Memory B cell (primary cell): Measurements from ENCODE around the gene GET4.
A peak's percentile ranks its signal among the peaks of the same experiment; 100 is the strongest.

Experiments used
- ATAC-seq: fragments of 150-1000 bp; cut with Tn5 transposase; 2 replicates; pipeline ENCODE4 v1.10.0; 2021; ENCODE audit warnings: low read depth, mild to moderate bottlenecking, moderate library complexity
- DNase-seq, 2 donors: peaks; one replicate each; pipeline ENCODE4 v3.0.0; 2022; ENCODE audit warnings: low spot score in 2 of 2
- H3K27ac Mint-ChIP-seq: one replicate; pipeline ENCODE4 v1.8.0; 2022; ENCODE audit warnings: mild to moderate bottlenecking, moderate library complexity, mixed read lengths
- H3K27me3 Mint-ChIP-seq: one replicate; pipeline ENCODE4 v1.8.0; 2022; ENCODE audit warnings: mixed read lengths
- H3K36me3 Mint-ChIP-seq: one replicate; pipeline ENCODE4 v1.8.0; 2022; ENCODE audit warnings: mild to moderate bottlenecking, mixed read lengths
- H3K4me1 Mint-ChIP-seq: one replicate; pipeline ENCODE4 v1.8.0; 2022; ENCODE audit warnings: mixed read lengths
- H3K4me3 Mint-ChIP-seq: one replicate; pipeline ENCODE4 v1.8.0; 2022; ENCODE audit warnings: mild to moderate bottlenecking, moderate library complexity, mixed read lengths
- H3K9me3 Mint-ChIP-seq: one replicate; pipeline ENCODE4 v1.8.0; 2022; ENCODE audit warnings: mixed read lengths

Gene GET4

DNA sequence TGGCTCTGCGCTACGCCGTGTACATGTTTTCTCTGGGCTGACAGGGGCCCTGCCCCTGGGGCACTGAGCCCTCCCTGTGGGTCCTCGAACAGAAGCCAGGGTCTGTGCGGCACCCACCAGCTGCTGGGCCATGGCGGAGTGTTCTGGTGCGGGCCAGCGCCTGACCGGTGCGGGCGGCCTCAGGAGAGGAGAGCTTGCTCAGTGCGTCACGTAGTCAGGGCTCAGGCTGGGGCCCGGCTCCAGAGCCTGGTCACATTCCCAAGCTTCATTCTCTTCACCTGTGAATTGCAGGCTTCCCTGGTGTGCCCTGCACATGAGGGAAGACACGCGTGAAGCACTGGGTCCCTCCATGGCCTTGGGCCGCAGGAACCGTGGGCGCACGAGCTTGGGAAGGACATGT, 15.5 kb downstream of the GET4 start:
- DNase-seq (no peak), ATAC-seq (no peak)
- Mint-ChIP-seq H3K4me3 (no peak overlapping the region), H3K36me3 (peaks cover 30% of the 10 kb centered on the region), H3K27me3 (no peaks in the 10 kb centered on the region), H3K4me1 (peaks cover 8% of the 10 kb centered on the region), H3K9me3 (no peaks in the 10 kb centered on the region), H3K27ac (no peak overlapping the region)

DNA sequence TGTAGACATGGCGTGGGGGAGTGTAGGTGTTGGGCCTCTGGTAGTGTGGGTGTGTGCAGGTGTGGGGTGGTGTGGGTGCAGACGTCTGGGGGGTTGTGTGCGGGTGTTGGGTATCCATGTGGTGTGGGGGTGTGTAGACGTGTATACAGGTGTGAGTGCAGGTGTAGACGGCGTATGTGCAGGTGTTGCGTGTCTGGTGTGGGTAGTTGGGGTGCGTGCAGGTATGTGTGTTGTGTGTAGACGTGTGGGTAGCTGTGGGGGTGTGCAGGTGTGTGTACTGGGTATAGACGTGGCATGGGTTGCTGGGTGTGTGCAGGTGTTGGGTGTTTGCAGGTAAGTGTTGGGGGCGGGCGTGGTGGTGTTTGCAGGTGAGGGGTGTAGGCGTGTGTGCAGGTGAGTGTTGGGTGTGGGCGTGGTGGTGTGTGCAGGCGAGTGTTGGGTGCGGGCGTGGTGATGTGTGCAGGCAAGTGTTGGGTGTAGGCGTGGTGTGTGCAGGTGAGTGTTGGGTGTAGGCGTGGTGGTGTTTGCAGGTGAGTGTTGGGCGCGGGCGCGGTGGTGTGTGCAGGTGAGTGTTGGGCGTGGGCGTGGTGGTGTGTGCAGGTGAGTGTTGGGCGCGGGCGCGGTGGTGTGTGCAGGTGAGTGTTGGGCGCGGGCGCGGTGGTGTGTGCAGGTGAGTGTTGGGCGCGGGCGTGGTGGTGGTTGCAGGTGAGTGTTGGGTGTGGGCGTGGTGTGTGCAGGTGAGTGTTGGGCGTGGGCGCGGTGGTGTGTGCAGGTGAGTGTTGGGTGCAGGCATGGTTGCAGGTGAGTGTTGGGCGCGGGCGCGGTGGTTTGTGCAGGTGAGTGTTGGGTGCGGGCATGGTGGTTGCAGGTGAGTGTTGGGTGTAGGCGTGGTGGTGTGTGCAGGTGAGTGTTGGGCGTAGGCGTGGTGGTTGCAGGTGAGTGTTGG, 16.6 kb downstream of the GET4 start:
- Mint-ChIP-seq H3K36me3 (peaks cover 28% of the 10 kb centered on the region), H3K27me3 (no peaks in the 10 kb centered on the region), H3K27ac (peak overlapping the region; percentile 9), H3K4me1 (peaks cover 8% of the 10 kb centered on the region), H3K9me3 (no peaks in the 10 kb centered on the region), H3K4me3 (no peak overlapping the region)
- no peak for DNase-seq
- no peak for ATAC-seq

DNA sequence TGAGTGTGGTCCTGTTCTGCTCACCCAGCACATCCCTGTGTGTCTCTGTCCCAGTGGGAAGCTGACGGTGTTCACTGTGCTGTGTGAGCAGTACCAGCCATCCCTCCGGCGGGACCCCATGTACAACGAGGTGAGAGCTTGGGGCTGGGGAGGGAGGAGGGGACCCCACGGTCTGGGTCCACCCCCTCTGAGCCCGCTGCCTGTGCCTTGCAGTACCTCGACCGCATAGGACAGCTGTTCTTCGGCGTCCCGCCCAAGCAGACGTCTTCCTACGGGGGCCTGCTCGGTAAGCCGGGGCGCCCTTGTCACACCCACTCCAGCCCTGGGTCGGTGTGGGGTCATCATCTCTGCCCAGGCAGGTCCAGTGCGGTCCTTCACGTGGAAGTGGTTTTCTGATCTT, 17.3 kb downstream of the GET4 start:
- ATAC-seq, result no peak
- Mint-ChIP-seq H3K27ac (no peak overlapping the region), H3K36me3 (peaks cover 28% of the 10 kb centered on the region), H3K27me3 (no peaks in the 10 kb centered on the region), H3K9me3 (no peaks in the 10 kb centered on the region), H3K4me1 (peaks cover 8% of the 10 kb centered on the region), H3K4me3 (no peak overlapping the region)
- no peak for DNase-seq

DNA sequence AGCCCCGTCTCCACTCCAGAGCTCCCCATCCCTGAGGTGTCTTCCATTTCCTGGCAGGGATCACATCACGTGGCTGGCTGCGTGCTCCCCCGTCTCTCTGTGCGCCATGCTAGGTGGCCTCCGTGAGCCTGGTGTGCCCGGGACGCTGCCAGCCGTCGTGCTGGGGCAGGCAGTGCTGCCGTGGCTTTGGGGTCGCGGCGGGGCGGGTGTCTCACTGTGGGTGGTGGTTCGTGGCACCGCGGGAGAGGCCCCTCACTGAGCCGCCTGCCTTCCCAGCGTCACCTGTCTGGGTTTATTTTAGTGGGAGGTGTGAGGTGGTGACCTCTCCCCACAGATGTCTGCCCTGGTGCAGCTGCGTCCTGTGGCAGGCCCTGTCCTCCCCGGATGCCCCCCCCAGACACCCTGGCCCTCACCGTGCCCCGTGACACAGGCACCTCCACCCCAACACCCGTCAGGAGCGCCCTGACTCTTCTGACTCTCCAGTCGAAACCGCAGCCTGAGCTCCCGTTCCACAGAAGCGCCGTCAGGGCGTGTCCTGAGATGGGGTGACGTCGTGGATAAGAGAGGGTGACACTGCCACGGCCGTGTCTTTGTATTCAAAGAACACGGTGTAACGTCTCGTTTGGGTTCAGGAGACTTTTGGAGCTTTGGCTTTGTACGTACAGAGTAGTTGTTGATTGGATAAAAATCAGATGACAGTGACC, 18.0 kb downstream of the GET4 start:
- no peak for DNase-seq
- Mint-ChIP-seq H3K27me3 (no peaks in the 10 kb centered on the region), H3K36me3 (peaks cover 25% of the 10 kb centered on the region)

DNA sequence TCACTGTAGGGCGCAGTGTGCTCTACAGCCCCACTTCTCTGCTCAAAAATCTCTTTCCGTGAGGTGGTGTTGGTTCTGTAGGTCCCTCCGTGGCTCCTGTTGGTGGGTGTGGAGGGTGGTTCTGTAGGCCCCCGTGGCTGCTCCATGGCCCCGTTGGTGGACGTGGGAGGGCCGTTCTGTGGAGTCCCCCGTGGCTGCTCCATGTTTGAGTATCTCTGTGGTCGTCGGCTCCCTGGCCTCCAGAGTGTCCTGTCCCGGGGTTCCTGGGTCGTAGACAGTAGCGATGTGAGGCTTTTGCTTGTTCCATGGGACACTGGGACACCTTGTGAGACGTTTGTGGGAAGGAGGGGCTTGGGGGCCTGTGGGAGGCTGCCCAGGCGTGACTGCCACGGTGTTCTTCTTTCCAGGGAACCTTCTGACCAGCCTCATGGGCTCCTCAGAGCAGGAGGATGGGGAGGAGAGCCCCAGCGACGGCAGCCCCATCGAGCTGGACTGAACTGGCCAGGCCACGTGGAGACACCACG, 18.6 kb downstream of the GET4 start:
- DNase-seq, result no peak
- Mint-ChIP-seq H3K9me3 (no peaks in the 10 kb centered on the region), H3K4me3 (no peak overlapping the region), H3K4me1 (peaks cover 8% of the 10 kb centered on the region), H3K27me3 (no peaks in the 10 kb centered on the region), H3K27ac (no peak overlapping the region), H3K36me3 (peaks cover 25% of the 10 kb centered on the region)
- ATAC-seq, result no peak

More for the DNA sequence above, 18.0 kb downstream of the GET4 start:
- Mint-ChIP-seq H3K27ac (no peak overlapping the region), H3K9me3 (no peaks in the 10 kb centered on the region), H3K4me3 (no peak overlapping the region), H3K4me1 (peaks cover 8% of the 10 kb centered on the region)
- no peak for ATAC-seq

DNA sequence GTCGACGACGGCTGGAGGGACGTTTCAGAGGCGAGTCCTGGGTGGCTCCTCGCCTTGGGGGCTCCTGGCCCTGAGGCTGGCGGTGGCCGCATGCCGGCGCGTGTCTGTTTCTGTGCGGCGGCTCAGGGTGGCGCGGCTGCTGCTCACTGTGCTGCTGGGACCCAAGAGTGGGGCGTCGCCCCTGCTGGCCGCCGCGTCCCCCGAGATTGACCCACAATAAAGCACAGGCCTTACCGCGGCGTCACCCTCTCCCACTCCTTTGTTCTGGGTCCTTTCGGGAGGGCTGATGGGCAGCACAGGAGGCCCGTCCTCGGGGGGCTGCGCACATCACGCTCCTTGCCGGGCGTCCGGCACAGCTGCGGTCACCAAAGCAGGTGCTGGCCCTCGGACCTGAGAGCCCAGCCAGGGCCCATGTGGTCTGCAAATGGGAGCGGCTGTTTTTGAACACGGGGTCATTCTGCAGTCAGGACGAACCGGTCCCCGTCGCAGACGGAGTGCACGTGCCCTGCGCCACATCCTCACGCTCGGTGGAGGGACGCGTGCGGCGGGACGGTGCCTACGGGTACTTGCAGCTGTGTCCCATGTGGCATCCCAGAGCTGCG, 19.2 kb downstream of the GET4 start:
- DNase-seq, result no peak
- ATAC-seq, result no peak
- no peak overlapping the region for H3K4me3 Mint-ChIP-seq
- H3K9me3 Mint-ChIP-seq, result no peaks in the 10 kb centered on the region
- H3K27me3 Mint-ChIP-seq, result no peaks in the 10 kb centered on the region
- peaks cover 25% of the 10 kb centered on the region for H3K36me3 Mint-ChIP-seq
- H3K27ac Mint-ChIP-seq, result no peak overlapping the region
- peaks cover 8% of the 10 kb centered on the region for H3K4me1 Mint-ChIP-seq

DNA sequence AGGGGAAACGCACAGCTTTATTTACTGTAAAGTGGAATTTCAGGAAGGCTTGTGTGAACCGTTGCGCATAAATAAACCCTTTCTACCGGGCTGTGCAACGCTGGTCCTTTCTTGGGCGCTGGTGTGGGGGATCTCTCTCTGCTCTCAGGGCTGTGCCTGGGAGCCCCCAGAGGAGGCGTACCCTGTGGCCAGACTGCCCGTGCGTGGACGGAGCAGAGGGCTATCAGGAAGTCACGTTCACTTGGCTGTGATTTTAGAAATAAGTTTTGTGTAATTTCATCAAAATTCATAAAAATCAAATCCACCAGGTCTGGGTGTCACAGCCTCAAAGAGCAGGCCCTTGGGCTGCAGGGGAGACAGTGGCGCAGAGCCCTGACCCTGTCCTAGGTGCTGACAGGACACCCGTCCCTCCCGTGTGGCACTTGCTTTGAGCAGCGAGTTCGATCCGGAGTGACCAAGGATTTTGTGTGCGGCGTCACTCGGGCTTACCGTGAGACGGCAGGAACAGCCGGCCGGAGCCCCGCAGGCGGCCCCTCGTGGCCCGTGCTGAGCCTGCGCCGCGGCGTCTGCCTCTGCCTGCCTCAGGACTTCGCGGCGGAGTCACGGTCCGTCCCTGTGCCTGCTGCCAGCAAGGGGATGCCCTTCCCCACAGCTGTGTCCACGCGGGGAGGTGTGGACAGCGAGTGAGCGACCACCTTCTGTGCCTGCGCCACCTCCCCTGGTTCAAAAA, 20.2 kb downstream of the GET4 start:
- no peak overlapping the region for H3K4me3 Mint-ChIP-seq
- H3K36me3 Mint-ChIP-seq, result peaks cover 25% of the 10 kb centered on the region
- H3K9me3 Mint-ChIP-seq, result no peaks in the 10 kb centered on the region
- ATAC-seq, result no peak
- no peak overlapping the region for H3K27ac Mint-ChIP-seq
- no peak for DNase-seq
- H3K4me1 Mint-ChIP-seq, result peaks cover 8% of the 10 kb centered on the region
- no peaks in the 10 kb centered on the region for H3K27me3 Mint-ChIP-seq

DNA sequence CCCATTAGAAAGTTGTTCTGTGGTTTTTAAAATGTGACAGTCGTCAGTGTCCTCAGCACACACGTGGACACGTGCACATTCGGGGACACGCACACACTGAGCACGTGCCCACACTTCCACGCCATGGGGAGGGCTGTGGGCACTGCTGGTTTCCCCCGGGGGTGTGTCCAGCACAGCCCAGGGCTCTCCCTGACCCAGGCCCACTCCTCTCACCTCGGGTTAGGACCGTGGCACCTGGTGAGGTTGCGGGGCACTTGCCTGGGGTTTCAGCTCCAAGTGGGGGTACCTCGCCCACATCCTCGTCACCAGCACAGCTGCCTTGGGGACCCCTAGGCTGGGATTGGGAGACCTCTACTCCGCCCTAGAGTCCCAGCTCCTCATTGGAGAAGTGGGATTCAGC, 20.7 kb downstream of the GET4 start:
- Mint-ChIP-seq H3K4me1 (peaks cover 8% of the 10 kb centered on the region), H3K27ac (no peak overlapping the region), H3K9me3 (no peaks in the 10 kb centered on the region), H3K27me3 (no peaks in the 10 kb centered on the region), H3K4me3 (no peak overlapping the region), H3K36me3 (peaks cover 25% of the 10 kb centered on the region)
- DNase-seq (no peak), ATAC-seq (no peak)

DNA sequence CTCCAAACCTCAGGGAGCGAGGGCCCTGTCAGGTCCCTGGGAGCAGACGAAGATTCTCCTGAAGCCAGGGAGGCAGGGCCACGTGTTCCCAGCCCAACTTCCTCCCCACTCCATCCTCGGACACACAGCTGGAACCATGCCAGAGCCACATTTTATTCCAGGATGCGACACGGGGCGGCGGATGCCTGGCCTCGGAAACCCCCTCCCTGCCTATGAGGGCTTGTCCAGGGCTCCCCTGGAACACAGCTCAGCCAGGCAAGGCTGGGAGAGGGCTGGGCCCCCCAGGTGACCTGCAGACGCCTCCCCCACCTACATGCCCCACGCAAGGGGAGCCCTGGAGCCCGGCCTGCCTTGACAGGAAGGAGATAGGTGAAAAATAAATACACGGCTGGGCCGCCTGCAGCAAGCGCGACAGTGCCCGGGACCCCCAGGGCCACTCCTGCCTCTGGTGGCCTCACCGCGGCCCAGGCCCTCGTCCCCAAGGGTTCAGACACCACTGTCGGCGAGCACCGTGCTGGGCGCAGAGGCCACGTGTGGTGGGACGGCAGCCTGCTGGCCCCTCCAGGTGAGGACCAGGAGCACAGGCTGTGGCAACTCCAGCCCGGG, 21.5 kb downstream of the GET4 start:
- ATAC-seq (no peak), DNase-seq (no peak)
- Mint-ChIP-seq H3K36me3 (peaks cover 18% of the 10 kb centered on the region), H3K27ac (no peak overlapping the region), H3K4me1 (peaks cover 2% of the 10 kb centered on the region), H3K9me3 (no peaks in the 10 kb centered on the region), H3K27me3 (no peaks in the 10 kb centered on the region), H3K4me3 (no peak overlapping the region)

DNA sequence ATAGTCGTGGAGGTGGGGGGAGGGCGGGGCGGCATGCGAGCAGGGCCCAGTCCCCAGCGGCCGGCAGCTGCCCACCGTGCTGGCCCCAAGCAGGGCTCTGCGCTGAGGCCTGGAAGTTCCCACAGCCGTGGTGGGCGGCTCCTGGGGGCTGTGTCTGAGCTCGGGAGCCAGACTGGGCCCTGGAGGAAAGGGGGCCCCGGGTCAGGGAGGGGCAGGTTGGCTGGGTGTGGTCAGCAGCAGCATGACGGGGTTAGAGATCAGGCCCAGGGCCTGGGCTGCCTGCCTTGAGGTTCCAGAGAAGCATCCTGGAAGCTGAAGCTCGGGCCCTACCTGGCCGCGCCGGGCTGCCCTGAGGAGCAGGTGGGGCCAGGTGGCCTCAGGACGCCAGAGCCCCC, 22.1 kb downstream of the GET4 start:
- ATAC-seq (no peak), DNase-seq (no peak)
- Mint-ChIP-seq H3K27me3 (no peaks in the 10 kb centered on the region), H3K4me1 (no peaks in the 10 kb centered on the region), H3K9me3 (no peaks in the 10 kb centered on the region), H3K4me3 (no peak overlapping the region), H3K27ac (no peak overlapping the region), H3K36me3 (peaks cover 12% of the 10 kb centered on the region)

DNA sequence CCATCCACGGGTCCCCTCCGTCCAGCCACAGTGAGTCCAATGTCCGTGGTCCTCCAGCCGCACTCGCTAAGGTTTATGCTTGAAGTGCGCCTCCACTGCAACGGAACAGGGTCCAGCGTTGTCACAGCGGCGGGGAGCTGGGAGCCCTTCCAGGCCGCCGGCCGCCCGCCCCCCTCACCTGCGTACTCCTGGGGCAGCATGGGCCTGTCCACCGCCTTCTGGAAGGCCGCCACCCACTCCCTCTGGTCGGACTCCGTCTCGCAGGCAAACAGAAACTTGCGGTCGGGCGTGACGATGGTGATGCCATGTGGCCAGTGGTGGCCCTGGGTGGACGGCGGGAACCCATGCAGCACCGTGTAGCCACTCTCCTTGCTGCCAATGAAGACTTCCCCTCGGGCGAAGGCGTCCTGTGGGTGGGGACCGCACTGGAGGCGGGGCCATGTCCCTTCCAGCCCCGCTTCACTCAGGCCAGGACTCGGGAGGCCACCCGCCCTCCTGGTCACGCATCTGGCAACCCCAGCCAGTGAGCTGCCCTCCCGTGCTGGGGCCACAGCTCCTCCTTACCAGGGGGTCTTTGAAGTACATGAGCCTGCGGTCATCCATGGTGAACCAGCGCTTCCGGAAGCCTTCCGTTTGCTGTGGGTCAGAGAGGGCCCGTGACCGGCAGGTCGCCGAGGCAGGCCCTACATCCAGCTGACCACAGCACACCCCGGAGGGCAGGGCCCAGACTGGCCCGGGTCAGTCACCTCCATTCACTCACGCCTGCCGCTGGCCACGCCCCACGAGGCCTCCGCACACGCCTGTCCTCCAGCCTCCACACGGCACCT, 22.7 kb downstream of the GET4 start:
- Mint-ChIP-seq H3K27ac (peak overlapping the region; percentile 28), H3K4me3 (no peak overlapping the region), H3K4me1 (no peaks in the 10 kb centered on the region), H3K9me3 (no peaks in the 10 kb centered on the region), H3K27me3 (no peaks in the 10 kb centered on the region), H3K36me3 (peaks cover 11% of the 10 kb centered on the region)
- no peak for ATAC-seq
- DNase-seq, result no peak

DNA sequence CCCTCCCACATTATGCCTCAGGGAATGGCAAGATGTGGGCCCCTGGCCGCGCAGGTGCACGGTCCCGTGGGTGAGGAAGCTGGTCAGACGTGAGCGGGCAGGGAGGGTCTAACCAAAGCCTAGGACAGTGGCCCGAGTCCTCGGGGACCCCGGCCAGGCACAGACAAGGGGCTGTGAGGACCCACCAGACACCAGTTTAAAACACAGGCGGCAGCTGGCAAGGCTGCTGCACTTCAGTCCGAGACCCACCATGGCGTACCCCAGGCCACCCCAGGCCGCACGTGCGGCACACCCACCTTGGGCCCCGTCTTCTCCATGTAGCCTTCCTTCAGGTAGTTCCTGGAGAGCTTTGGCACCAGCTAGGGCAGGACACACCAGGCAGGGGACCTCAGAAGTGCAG, 23.5 kb downstream of the GET4 start:
- no peaks in the 10 kb centered on the region for H3K27me3 Mint-ChIP-seq
- H3K4me3 Mint-ChIP-seq, result no peak overlapping the region
- peaks cover 9% of the 10 kb centered on the region for H3K36me3 Mint-ChIP-seq
- ATAC-seq, result no peak
- no peak for DNase-seq
- H3K27ac Mint-ChIP-seq, result peak overlapping the region; percentile 28
- no peaks in the 10 kb centered on the region for H3K9me3 Mint-ChIP-seq
- no peaks in the 10 kb centered on the region for H3K4me1 Mint-ChIP-seq
